GM12878 (cell line): ENCODE measurements around the gene CD38.

Source experiments
- BHLHE40 ChIP-seq, 2 experiments: fragments of 450-650 bp in 1 of 2; IDR thresholded peaks; 2 replicates each; pipeline ENCODE4 v1.6.1; 2011 to 2017; ENCODE audit warnings: low read depth in 2 of 2, borderline replicate concordance in 1 of 2, improper control_type of control experiment in 1 of 2, low read length in 1 of 2, mild to moderate bottlenecking in 1 of 2
- CHD2 ChIP-seq: IDR thresholded peaks from 2 replicates; pipeline ENCODE4 v1.6.1; 2011; ENCODE audit warnings: low read depth, low read length, improper control_type of control experiment, borderline replicate concordance
- CTCF ChIP-seq, 3 experiments: IDR thresholded peaks in 2 of 3; conservative IDR thresholded peaks in 1 of 3; 2 replicates each; pipeline ENCODE4 v1.5.1; 2011; ENCODE audit warnings: low read depth in 3 of 3, low read length in 3 of 3, mild to moderate bottlenecking in 3 of 3, control low read depth in 2 of 3, moderate library complexity in 2 of 3, inconsistent platforms in 1 of 3, mixed read lengths in 1 of 3; ENCODE audit not compliant: control insufficient read depth in 2 of 3, insufficient read depth in 1 of 3; ENCODE audit errors: extremely low read depth in 1 of 3
- CUX1 ChIP-seq: IDR thresholded peaks from 2 replicates; pipeline ENCODE4 v1.6.1; 2012; ENCODE audit warnings: improper control_type of control experiment, low read depth, low read length; ENCODE audit not compliant: insufficient replicate concordance
- E2F4 ChIP-seq: IDR thresholded peaks from 2 replicates; pipeline ENCODE4 v1.6.1; 2012; ENCODE audit warnings: low read depth, low read length, improper control_type of control experiment
- ETV6 ChIP-seq, 2 experiments: fragments of 450-650 bp in 1 of 2; IDR thresholded peaks in 1 of 2; conservative IDR thresholded peaks in 1 of 2; 2 replicates each; pipeline ENCODE4 v1.6.1; 2014; ENCODE audit warnings: antibody characterized with exemption in 1 of 2, borderline replicate concordance in 1 of 2, low read depth in 1 of 2, mild to moderate bottlenecking in 1 of 2, moderate library complexity in 1 of 2
- EZH2 ChIP-seq: IDR thresholded peaks from 2 replicates; pipeline ENCODE4 v1.6.1; 2012; ENCODE audit warnings: low read depth, mild to moderate bottlenecking, control low read depth, inconsistent platforms, low read length, borderline replicate concordance; ENCODE audit not compliant: control insufficient read depth
- GABPA ChIP-seq: IDR thresholded peaks from 2 replicates; pipeline ENCODE4 v1.6.1; 2014; ENCODE audit warnings: antibody characterized with exemption, low read depth, mild to moderate bottlenecking, inconsistent platforms
- HDAC2 ChIP-seq: fragments of 200-600 bp; sonication (generic); IDR thresholded peaks from 2 replicates; pipeline ENCODE4 v1.6.1; 2017
- RAD21 ChIP-seq: IDR thresholded peaks from 2 replicates; pipeline ENCODE4 v1.6.1; 2011; ENCODE audit warnings: mild to moderate bottlenecking, low read depth, low read length, moderate library complexity; ENCODE audit not compliant: insufficient read depth
- RCOR1 ChIP-seq: conservative IDR thresholded peaks from 2 replicates; pipeline ENCODE4 v1.6.1; 2012; ENCODE audit warnings: low read depth, low read length, improper control_type of control experiment
- SRF ChIP-seq, 2 experiments: IDR thresholded peaks; 2 replicates each; pipeline ENCODE4 v1.6.1; 2011; ENCODE audit warnings: low read depth in 2 of 2, low read length in 2 of 2, mild to moderate bottlenecking in 1 of 2, moderate library complexity in 1 of 2
- ZNF384 ChIP-seq: IDR thresholded peaks from 2 replicates; pipeline ENCODE4 v1.6.1; 2012; ENCODE audit warnings: low read depth, mild to moderate bottlenecking, low read length, improper control_type of control experiment, borderline replicate concordance

DNA sequence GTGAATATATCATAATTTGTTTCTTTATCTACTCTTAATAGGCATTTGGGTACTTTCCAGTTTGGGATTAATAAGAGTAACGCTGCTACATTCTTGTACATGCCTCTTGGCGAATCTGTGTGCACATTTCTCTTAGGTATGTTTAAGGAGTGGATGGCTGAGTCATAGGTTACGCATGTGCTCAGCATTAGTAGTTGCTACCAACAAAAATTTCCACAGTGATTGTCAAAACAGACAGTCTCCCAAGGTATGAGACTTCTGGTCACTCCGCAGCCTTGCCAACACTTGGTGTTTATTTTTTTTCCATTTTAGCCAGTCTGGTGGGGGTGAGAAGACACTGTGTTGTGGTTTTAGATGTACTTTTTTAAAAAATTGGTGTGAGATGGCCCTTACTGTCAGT, 115.8 kb downstream of the CD38 start:
- no peak for TF ChIP-seq CTCF (IDR thresholded peaks at IDR 0.05 in 2 of 3, conservative IDR thresholded peaks at IDR 0.05 in 1 of 3; ENCODE audit: control insufficient read depth in 2 of 3, extremely low read depth in 1 of 3, insufficient read depth in 1 of 3, low read depth in 3 of 3, low read length in 3 of 3)
- TF ChIP-seq EZH2: no peak
- TF ChIP-seq CUX1: no peak
- TF ChIP-seq HDAC2: no peak
- no peak for TF ChIP-seq ETV6 (conservative IDR thresholded peaks at IDR 0.05 in 1 of 2, IDR thresholded peaks at IDR 0.05 in 1 of 2; ENCODE audit: borderline replicate concordance in 1 of 2, low read depth in 1 of 2)
- no peak for TF ChIP-seq SRF (IDR thresholded peaks at IDR 0.05; ENCODE audit: low read depth in 2 of 2, low read length in 2 of 2)
- no peak for TF ChIP-seq RAD21
- TF ChIP-seq E2F4: no peak
- no peak for TF ChIP-seq RCOR1
- TF ChIP-seq CHD2: no peak
- TF ChIP-seq BHLHE40 (IDR thresholded peaks at IDR 0.05; ENCODE audit: borderline replicate concordance in 1 of 2, low read depth in 2 of 2, low read length in 1 of 2): no peak
- TF ChIP-seq GABPA: no peak
- TF ChIP-seq ZNF384: no peak
